Central memory CD4-positive, alpha-beta T cell (primary cell): Measurements from ENCODE around the gene SP2.
"Not testable (repeated sequence)": the region's sequence is repeated elsewhere in the genome, so short reads cannot be mapped to it uniquely, and the experiment has no call there.

ENCODE experiments used
- DNase-seq: peaks from one replicate; pipeline ENCODE4 v3.0.0; 2022

Gene SP2

DNA sequence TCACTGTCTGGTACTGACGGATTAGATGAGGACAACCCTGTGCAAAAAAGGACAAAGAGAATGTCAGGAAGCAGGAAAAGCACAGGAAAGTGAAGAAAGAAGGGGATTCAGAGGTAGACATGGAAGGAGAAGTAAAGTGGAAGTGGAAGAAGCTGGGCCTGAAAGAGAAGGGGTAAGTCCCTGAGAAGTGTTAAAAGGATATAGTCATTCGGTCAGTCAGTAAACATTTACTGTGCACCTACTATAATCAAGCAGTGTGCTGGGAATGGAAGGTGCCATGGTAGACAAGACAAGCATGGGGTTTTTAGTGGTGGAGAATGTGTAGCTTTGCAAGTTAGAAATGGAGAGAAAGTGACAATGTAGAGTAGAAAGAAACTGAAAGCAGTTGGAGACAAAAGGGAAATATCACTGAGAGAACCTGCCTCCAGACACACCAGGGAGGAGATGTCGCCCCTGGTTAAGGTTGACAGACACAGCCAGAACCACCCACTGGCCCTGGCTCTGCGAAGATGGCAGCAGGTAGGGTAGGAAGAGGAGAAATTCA is 4.4 kb upstream of the SP2 start:
- DNase-seq, result no peak

DNA sequence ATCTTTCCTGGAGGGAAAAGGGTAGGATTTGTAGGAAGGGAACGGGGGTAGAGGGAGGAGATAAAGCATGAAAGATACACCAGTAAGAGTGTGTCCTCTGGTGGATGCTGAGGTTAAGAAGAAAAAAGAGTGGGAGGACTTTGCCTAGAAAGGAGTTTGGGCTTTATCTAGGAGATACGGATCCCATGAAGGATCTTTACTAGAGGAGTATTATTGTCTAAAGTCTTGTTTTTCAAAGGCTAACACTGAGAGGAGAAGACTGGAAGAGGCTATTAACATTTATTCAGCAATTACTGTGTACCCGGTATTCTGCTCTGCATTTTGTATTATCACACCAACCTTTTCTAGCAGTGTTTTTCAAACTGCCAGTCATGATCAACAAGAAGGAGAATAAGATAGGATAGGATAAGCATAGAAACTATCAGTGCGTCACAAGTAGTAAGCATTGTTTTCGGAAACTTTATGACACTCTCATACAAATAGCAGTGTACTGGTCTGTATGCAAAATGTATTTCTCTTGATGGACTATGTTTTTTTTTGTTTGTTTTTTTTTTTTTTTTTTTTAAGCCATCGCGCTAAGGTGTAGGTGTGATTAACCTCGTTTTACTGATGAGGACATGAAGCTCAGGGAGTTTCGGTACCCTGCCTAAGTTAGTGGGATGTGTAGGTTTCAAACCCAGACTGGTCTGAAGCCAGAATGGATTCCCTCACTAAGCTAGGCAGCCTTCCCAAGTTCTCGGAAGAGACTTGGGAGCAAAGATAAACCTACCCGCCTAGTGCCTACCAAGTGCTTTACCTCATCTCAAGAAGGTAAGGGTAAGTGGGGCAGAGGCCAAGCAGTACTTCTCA is 1.3 kb upstream of the SP2 start:
- DNase-seq, result no peak

DNA sequence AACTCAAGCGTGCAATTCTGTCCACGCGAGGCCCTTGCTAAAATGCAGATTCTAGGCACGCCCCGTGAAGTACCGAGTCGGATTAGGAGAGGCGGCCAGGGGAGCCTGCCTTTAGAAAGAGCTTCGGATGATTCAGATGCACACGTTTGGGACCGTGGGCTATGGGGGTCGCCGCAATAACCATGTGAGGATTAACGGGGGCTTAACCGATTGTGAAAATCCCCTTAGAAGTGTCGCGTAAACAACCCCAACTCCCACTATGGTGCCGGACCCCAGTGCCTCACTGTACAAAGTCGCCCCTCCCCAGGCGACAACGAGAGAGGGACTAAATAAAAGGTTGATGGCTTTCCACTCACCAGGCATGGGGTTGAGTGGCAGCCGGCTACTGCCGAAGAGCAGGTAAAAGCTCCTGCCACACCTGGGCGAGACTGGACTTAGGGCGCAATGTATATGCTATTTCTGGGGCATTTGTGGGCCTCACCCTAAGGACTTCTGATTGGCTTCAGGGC is 635 bp upstream of the SP2 start:
- DNase-seq, result no peak

DNA sequence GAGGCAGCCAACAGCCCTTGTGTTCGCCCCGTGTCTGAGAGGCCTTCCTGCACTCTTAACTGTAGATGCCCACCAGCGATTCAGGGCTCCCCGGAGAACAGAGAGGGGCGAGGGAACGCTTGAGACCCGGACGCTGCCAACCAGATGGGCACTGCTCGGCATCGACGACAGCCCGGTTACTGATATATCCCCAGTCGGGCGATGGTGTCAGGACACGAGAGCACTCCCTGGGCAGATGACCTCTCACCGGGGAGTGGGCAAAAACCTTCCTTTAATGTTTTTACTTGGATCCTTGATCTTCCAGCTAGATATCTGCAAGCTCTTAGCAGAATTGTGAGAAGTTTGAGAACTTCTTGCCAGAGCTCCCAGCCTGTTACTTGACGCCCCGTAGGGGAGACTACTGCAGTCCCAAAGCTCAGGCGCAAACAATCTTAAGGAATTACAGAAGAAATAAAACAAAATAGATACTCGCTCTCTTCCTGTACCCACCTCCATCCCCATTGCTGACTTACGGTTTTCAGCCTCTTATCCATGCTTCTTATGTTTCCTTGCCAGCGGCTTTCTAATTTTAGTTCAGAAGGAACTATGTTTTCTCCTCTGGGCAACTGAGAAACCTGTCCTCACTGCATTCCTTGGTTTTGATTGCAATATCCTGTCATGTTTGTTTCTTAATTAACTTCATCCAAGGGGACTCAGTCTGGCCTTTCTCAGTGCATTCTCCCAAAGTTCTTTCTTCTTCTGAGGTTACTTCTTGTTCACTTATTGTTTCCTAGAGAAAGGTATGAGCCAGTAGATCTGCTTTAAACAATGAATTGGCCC is 845 bp downstream of the SP2 start:
- DNase-seq, result no peak

DNA sequence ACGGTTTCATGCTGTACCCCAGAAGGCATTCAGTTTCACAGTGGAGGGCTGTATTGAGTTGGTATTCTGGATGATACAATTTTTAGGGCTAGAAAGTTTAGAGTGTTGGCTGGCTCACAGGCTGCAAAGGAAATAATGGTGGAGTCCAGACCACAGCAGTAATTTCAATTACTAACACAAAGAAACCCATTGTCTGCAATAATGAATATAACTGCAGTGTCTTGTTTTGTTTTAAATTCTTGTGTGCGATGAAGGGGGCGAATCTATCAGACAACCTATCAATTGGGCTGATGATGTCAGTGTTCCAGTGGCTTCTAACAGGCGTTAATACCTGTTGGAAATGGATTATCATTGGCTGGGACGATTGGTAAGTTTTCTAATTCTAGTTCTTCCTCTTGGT is 1.5 kb downstream of the SP2 start:
- no peak for DNase-seq

DNA sequence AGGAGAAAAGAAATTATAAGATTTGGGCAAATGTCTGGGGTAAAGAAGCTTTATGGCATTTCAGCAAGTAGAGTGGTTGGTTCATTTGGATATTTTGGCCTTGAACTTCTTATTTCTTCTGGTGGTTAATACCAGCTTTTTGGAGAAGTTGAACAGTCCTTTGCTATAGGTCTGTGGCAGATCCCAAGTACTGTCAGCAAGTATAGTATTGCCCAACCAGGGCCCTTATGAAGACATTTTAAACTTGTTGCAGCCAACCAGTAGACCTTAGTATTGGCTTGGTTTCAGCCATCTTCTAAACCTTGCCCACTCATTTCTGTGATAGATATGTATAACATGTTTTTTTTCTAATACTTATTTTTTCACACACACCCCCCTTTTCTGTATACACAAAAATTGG is 2.2 kb downstream of the SP2 start:
- DNase-seq, result no peak

DNA sequence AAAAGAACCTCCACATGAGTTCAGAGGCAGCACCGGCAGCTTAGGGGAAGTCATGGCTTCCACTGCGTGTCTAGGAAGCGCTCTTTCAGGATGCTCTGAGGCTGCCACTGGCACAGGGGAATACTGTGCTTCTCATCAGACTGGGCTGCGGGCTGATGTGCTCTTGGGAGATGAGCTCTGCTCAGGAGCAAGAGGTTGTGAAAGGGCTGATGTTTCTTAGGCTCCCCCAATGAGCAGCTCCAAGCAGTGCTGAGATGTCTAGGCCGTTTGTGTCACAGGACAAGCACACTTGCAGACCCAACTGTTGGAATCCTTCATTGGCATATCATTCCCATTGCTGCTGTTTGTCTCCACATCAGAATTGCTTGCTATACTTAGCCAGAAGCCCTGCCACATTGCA is 3.6 kb downstream of the SP2 start:
- DNase-seq, result no peak

DNA sequence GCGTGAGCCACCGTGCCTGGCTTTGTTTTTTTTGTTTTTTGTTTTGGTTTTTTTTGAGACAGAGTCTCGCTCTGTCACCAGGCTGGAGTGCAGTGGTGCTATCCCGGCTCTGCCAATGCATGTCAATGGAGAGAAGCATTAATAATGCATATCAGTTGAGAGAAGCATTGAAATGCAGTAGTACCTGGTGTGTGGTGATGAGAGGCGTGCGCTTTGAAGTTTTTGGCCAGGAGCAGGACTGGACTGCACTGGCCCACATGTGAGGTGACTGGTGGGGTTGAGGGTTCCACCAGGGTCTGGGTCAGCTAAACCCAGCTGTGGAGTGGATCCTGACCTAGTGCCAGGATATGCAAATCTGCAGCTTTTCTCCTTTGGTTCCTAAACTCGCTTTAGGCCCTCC is 5.4 kb downstream of the SP2 start:
- no peak for DNase-seq

DNA sequence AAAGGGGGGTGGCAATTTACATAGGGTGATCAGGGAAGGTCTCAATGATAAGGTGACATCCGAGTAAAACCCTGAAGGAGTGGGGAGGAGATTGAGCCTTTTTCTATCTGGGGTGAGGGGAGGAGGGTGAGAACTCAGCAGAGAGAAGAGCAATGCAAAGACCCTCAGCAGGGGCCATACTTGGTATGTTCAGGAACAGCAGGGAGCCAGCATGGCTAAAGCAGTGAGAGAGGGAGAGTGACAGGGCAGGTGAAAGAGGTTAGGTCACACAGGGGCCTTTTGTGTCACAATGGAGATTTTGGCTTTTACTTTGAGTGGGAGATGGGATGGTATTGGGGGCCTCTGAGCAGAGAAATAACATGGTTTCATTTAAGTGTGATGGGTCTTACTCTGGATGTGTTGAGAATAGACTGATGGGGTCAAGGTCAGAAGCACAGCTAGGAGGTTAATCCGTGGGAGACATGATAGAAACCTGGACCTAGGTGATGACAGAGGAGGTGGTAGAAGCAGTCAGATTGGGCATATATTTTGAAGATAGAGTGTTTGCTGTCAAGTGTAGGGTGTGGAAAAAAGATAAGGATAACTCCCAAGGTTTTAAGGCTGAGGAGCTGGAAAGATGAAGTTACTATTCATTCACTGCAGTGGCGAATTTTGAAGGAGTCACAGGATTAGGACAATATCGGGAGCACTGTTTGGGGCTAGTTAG is 6.2 kb downstream of the SP2 start:
- DNase-seq, result no peak

DNA sequence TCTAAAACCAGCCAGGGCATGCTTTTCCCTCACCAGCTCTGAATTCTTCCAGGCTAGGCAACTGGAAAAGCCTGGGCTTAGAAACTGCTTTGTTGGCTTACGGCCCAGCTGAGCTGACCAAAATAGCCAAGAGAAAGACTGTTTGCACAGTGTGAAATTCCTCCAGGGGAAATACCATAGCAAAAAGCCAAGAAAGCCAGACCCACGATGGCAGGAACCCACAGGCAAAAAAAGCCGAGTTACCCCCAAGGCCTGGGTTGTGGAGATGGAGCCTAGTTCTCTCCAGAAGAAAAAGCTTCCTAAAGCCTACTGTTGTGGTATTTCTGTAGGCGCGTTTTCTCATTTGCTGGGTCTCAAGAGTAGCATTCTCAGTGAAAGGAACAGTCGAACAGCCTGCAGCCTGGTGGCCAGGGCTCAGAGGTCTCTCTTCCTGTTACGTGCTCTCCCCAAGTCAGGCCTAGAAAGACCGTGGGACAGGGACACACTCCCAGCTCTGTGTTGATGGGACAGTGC is 9.2 kb downstream of the SP2 start:
- DNase-seq, result no peak

DNA sequence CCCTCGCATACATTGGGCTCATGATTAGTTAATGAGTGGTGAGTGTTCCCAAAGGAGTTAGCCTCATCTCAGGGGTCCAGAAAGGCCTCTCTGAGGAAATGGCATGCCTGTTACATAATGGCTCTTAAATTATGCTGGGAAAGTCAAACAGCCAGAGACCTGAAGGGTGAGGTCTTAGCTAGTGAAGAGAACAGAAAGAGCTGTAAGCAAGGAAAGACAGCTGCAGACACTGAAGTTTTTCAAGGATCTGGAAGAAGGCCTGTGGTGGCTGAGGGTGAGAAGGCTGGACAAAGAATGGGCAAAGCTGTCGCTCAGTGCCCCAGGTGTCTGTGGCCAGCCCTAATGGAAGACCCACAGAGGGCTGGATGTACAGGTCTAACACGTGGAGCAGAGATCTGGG is 10.4 kb downstream of the SP2 start:
- no peak for DNase-seq

DNA sequence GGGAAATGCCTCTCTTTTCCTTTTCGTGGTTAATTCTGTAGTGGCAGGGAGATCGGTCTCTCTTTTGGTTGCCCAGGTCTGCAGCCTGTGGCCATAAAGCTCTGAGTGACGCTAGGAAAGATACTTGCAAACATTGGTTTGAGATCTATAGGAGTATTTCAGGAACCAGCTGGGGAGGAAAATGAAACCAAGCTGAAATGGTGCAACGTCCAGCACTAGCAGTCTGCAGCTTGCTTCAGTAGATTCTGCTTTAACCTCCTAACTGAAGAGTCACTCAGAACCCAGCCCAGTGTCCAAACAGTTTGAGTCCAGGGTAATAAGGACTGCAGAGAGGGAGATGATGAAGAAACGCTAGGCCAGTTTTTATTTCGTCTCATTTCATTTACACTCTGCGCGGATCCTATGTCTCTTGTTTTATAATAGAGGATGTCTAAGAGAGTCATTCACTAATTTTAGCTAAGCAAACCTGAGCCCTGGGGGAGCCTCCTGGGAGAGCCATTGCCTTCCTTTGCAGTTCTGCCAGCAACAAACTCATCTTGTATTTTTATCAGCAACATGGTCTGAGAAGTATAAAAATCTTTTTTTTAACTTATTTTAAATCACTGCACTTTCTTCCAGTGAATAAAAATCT is 12.0 kb downstream of the SP2 start:
- no peak for DNase-seq

DNA sequence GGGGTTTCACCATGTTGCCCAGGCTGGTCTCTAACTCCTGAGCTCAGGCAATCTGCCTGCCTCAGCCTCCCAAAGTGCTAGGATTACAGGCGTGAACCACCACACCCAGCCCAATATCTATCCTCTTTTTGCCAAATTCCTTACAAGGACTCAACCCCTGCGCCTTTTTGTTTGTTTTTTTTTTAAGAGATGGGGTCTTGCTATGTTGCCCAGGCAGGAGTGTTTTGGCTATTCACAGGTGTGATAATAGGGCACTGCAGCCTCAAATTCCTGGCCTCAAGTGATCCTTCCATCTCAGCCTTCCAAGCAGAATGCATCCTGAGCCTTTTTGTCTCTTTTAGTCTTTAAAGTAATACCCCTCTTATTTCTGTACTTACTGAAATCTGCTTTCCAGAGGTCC is 17.0 kb downstream of the SP2 start:
- no peak for DNase-seq

DNA sequence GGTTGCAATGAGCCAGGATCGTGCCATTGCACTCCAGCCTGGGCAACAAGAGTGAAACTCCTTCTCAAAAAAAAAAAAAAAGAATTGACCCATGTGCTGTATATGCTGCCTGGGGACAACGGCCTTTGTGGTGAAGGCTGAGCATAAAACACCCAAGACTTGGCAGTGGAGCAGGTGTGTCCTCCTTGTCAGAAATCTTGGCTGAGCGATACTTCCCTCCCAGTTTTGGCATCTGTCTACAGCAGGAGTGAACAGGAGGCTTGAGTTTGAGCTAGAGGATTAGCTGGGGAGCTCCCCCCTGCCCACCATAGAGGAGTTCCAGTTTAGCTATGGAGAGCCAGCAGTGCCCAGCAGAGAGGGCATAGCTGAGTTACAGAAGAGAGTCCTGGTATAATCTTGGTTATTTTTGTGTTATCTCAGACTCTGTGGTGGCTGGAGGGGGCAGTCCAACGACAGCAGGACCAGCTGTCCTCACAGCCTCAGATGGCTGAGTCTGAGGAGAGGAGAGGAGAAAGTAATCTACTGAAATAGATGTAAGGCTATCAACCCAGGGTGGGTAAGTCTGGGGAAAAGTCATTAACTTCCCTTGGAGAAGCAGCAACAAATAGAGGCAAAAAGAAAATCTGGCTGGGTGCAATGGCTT is 18.4 kb downstream of the SP2 start:
- no peak for DNase-seq

DNA sequence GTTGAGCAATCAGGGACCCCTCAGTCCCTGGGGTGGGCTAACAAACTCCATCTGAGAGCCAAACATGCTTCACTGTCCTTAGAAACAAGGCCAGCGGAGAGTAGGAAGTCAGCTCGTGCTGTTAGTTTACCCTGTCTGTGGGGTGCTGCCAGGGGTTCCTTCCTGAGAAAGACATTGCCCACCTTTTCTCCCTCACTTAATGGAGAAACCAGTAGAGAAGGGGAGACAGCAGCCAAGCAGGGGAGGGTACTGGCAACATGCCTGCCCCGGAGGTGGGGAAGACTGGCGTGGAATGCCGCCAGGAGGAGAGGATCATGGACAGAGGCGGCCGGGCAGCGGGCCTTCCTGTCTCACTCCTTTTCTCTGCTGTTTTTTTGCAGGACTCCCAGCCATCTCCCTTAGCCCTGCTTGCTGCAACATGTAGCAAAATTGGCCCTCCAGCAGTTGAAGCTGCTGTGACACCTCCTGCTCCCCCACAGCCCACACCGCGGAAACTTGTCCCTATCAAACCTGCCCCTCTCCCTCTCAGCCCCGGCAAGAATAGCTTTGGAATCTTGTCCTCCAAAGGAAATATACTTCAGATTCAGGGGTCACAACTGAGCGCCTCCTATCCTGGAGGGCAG is 19.9 kb downstream of the SP2 start:
- no peak for DNase-seq

DNA sequence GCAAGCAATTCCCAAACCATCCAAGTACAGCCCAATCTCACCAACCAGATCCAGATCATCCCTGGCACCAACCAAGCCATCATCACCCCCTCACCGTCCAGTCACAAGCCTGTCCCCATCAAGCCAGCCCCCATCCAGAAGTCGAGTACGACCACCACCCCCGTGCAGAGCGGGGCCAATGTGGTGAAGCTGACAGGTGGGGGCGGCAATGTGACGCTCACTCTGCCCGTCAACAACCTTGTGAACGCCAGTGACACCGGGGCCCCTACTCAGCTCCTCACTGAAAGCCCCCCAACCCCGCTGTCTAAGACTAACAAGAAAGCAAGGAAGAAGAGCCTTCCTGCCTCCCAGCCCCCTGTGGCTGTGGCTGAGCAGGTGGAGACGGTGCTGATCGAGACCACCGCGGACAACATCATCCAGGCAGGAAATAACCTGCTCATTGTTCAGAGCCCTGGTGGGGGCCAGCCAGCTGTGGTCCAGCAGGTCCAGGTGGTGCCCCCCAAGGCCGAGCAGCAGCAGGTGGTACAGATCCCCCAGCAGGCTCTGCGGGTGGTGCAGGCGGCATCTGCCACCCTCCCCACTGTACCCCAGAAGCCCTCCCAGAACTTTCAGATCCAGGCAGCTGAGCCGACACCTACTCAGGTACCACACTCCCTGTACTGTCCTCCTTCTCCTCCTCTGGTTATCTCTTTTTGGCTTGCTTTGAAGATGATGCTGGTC is 20.6 kb downstream of the SP2 start:
- no peak for DNase-seq

DNA sequence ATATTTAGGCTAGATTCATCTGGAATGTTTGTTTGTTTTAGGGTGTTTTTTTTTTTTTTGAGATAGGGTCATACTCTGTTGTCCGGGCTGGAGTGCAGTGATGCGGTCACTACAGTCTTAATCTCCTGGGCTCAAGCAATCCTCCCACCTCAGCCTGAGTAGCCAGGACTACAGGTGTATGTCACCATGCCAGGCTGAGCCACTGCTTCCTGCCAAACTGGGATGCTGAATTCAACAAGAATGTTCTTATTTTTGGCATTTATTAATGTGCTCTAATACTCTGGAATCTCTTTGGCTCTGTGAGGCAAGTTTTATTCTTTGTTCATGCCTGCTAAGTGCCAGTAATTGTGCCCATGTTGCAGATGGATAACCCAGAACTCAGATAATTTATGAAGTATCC is 21.5 kb downstream of the SP2 start:
- no peak for DNase-seq

DNA sequence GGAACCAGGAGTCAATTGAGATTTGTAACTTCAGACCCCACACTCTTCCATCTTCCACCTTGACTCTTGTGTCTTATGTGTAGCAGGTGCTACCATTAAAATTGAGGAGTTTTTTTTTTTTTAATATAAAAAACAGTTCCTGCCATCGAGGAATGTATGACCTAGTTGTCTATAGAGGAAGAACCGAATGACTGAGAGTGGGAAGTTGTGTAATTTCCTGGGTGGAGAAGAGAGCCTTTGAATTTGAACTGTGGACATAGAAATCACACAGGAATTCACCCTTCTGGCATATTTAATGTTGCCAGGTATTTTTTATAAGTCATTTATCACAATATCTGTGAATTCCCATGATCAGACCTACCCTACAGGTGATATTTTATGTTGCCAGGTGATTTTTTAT is 22.0 kb downstream of the SP2 start:
- no peak for DNase-seq

DNA sequence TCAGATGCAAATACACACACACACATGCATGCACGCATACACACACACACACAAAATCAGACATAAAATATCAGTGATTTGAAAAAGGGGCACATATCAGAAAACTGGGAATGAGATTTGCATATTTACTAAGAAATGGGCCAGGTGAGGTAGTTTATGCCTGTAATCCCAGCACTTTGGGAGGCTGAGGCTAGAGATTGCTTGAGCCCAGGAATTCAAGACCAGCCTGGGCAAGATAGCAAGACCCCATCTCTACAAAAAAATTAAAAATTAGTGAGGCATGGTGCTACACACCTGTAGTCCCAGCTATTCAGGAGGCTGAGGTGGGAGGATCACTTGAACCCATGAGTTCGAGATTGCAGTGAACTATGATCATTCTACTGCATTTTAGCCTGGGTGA is 23.0 kb downstream of the SP2 start:
- DNase-seq, result no peak

DNA sequence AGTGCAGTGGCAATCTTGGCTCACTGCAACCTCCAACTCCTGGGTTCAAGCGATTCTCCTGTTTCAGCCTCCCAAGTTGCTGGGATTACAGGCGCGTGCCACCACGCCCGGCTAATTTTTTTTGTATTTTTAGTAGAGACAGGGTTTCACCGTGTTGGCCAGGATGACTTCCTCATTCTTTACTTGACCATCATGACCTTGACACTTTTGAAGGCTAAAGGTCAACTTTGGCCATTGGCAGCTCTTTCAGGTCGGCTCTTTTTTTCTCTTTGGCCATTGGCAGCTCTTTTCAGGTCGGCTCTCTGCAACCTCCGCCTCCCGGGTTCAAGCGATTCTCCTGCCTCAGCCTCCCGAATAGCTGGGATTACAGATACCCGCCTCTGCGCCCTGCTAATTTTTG is 23.9 kb downstream of the SP2 start:
- DNase-seq, result not testable (repeated sequence)
